Measurements from ENCODE around the gene MAP10.

GRCh38 chr1:232813760-232814159, 8.5 kb downstream of the MAP10 start:
- TF ChIP-seq CTCF (conservative IDR thresholded peaks at IDR 0.05 in 1 of 2, IDR thresholded peaks at IDR 0.05 in 1 of 2; ENCODE audit: extremely low read depth in 1 of 2, insufficient read depth in 1 of 2, low read depth in 1 of 2, low read length in 2 of 2), result no peak
- TF ChIP-seq EZH2 (IDR thresholded peaks at IDR 0.05; ENCODE audit: borderline replicate concordance, low read length), result no peak

Measured in mammary epithelial cell (primary cell).